ENCODE measurements around the gene SCAI. TPM values are rescaled to one million over a fixed set of nuclear protein-coding genes. Genes with fewer than 3 reads are reported as not detected.
"Not testable (repeated sequence)": the region's sequence is repeated elsewhere in the genome, so short reads cannot be mapped to it uniquely, and the experiment has no call there.

Gene SCAI
- total and polyA plus RNA-seq, 2 experiments from 2014 or later: 13.3 to 35.0 TPM

DNA sequence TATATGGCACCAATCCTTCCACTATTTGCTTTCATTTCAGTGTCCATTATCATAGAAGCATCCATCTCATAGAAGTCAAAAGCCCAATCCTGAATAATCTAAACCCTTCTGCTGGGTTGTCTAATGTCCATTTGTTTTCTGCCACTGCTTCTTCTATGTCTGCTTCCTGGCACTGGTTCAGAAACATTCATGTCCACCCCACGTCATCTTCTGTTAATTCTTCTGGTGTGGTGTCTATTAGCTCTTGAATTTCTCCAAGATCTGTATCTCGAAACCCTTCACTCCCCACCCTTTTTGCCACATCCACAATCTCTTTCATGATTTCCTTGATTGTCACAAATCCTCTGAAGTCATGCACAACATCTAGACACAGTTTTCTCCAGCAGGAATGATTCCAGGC lies 179.3 kb downstream of the SCAI start:
- H3K27ac ChIP-seq (ENCODE audit: low read depth): no peak overlapping the region

GRCh38 chr9:124960409-124960752 lies 182.9 kb downstream of the SCAI start:
- ATAC-seq: no peak
- no peaks in the 10 kb centered on the region for H3K4me1 Mint-ChIP-seq

More for the DNA sequence above, 179.3 kb downstream of the SCAI start:
- Mint-ChIP-seq H3K9me3 (no peaks in the 10 kb centered on the region), H3K36me3 (ENCODE audit: low read depth) (peaks cover 13% of the 10 kb centered on the region; the same call in 2 of the 3 replicates), H3K27me3 (ENCODE audit: insufficient read depth, low read depth, poor library complexity) (peaks cover 1% of the 10 kb centered on the region), H3K27ac (no peak overlapping the region), H3K4me3 (no peak overlapping the region), H3K4me1 (no peaks in the 10 kb centered on the region)
- no peak for ATAC-seq
- H3K9me2 ChIP-seq (ENCODE audit: insufficient read depth): no peaks in the 10 kb centered on the region
- H3K4me1 ChIP-seq (ENCODE audit: insufficient read depth): no peaks in the 10 kb centered on the region
- no peaks in the 10 kb centered on the region for H3K36me3 ChIP-seq (ENCODE audit: insufficient read depth)
- H3K27me3 ChIP-seq (ENCODE audit: insufficient read depth): no peaks in the 10 kb centered on the region
- no peak overlapping the region for H3K4me2 ChIP-seq
- DNase-seq (ENCODE audit: low spot score): no peak
- H2AFZ ChIP-seq: no peak overlapping the region
- no peak overlapping the region for H3K4me3 ChIP-seq
- TF ChIP-seq JUNB (IDR thresholded peaks at IDR 0.05; ENCODE audit: unreplicated experiment): no peak
- no peak for TF ChIP-seq NANOG (IDR thresholded peaks at IDR 0.05; ENCODE audit: borderline replicate concordance)
- TF ChIP-seq POLR2AphosphoS5 (IDR thresholded peaks at IDR 0.05; ENCODE audit: low read depth): no peak
- H4K20me1 ChIP-seq (replicated peaks; ENCODE audit: insufficient read depth): 0 out of 2 replicates have a peak, but pooled peaks cover 3% of the 10 kb centered on the region
- no peaks in the 10 kb centered on the region for H3K79me2 ChIP-seq (replicated peaks; ENCODE audit: insufficient read depth)
- H3F3A ChIP-seq (replicated peaks; ENCODE audit: low read depth): no peaks in the 10 kb centered on the region

GRCh38 chr9:124959671-124960408 lies 183.5 kb downstream of the SCAI start:
- H3K4me2 ChIP-seq; H3K79me2 ChIP-seq (replicated peaks; ENCODE audit: insufficient read depth); H3F3A ChIP-seq (replicated peaks; ENCODE audit: low read depth); H3K27me3 Mint-ChIP-seq (ENCODE audit: insufficient read depth, low read depth, poor library complexity); H3K9me2 ChIP-seq (ENCODE audit: insufficient read depth); H3K4me3 Mint-ChIP-seq; H2AFZ ChIP-seq; H3K27ac Mint-ChIP-seq; DNase-seq (ENCODE audit: low spot score); H3K4me1 Mint-ChIP-seq; H3K27me3 ChIP-seq (ENCODE audit: insufficient read depth); H4K20me1 ChIP-seq (replicated peaks; ENCODE audit: insufficient read depth); H3K4me1 ChIP-seq (ENCODE audit: insufficient read depth); ATAC-seq; H3K4me3 ChIP-seq; H3K27ac ChIP-seq (ENCODE audit: low read depth); H3K9me3 Mint-ChIP-seq; H3K36me3 Mint-ChIP-seq (ENCODE audit: low read depth); H3K36me3 ChIP-seq (ENCODE audit: insufficient read depth): not testable (repeated sequence)

More at GRCh38 chr9:124960409-124960752, 182.9 kb downstream of the SCAI start:
- no peak for DNase-seq (ENCODE audit: low spot score)
- H3K27ac Mint-ChIP-seq: no peak overlapping the region
- H3K27ac ChIP-seq (ENCODE audit: low read depth): no peak overlapping the region
- H3K27me3 Mint-ChIP-seq (ENCODE audit: insufficient read depth, low read depth, poor library complexity): no peaks in the 10 kb centered on the region
- H3K4me1 ChIP-seq (ENCODE audit: insufficient read depth): no peaks in the 10 kb centered on the region
- no peaks in the 10 kb centered on the region for H3K27me3 ChIP-seq (ENCODE audit: insufficient read depth)
- no peaks in the 10 kb centered on the region for H3F3A ChIP-seq (replicated peaks; ENCODE audit: low read depth)
- H3K36me3 Mint-ChIP-seq (ENCODE audit: low read depth): peaks cover 5% of the 10 kb centered on the region; the same call in 1 of the 3 replicates
- no peaks in the 10 kb centered on the region for H3K79me2 ChIP-seq (replicated peaks; ENCODE audit: insufficient read depth)
- no peak overlapping the region for H3K4me3 Mint-ChIP-seq
- no peak overlapping the region for H3K4me2 ChIP-seq
- H4K20me1 ChIP-seq (replicated peaks; ENCODE audit: insufficient read depth): 0 out of 2 replicates have a peak, but pooled peaks cover 3% of the 10 kb centered on the region
- no peak overlapping the region for H3K4me3 ChIP-seq
- H3K9me3 Mint-ChIP-seq: no peaks in the 10 kb centered on the region
- H2AFZ ChIP-seq: no peak overlapping the region
- TF ChIP-seq ZNF114 (CRISPR knock-in tag; IDR thresholded peaks at IDR 0.05) (no peak), ZNF331 (CRISPR knock-in tag; IDR thresholded peaks at IDR 0.05; ENCODE audit: low read depth) (no peak), STAT1 (IDR thresholded peaks at IDR 0.05; ENCODE audit: unreplicated experiment) (no peak), EZH2phosphoT487 (IDR thresholded peaks at IDR 0.05; ENCODE audit: unreplicated experiment) (no peak), JUNB (IDR thresholded peaks at IDR 0.05; ENCODE audit: unreplicated experiment) (no peak)
- H3K36me3 ChIP-seq (ENCODE audit: insufficient read depth): no peaks in the 10 kb centered on the region
- H3K9me2 ChIP-seq (ENCODE audit: insufficient read depth): no peaks in the 10 kb centered on the region
